KG1 (cell line): ENCODE data around the gene ETV6.

ENCODE experiments used
- DNase-seq: peaks from one replicate; lab custom pipeline; 2025; lab: John Stamatoyannopoulos, UW

ETV6 gene

GRCh38 chr12:11718768-11719253, 69.3 kb downstream of the ETV6 start:
- DNase-seq = no peak

DNA sequence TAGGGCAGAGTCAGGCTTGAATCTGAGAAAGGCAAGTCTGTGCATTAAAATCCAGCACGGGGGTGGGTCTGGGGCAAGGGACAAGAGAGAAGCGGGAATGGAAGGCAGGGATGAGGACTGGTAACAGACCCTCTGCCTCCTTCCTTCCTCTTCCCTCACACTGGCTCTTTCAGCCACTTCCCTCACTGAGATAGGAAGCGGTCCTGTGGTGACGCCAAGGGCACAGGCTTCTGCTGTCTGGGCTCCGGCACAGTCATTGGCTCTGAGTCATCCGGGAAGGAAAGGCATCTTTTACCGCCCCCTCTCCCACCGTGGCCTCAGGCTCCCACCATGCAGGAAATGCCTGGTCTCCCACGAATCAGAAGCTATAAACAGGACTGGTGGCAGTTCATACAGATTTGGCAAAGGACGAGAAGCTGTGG, 70.2 kb downstream of the ETV6 start:
- no peak for DNase-seq

DNA sequence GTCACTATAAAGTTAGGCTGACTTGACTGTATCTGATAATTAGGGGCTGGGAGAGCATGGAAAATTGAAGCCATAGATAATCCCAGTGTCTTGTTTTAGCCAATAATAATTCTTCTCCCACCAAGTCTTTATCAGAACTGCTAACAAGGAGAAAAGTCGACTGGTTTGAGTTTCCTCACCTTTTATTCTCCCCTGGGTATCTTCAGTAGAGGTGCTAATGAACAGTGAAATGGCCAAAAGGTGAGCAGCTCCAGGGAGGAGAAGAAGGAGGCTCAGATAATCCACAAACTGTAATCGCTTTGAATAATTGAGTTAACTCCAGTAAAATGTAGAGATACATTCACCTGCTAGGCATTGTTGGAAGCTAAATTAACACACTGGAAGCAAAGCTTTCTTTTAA, 72.6 kb downstream of the ETV6 start:
- no peak for DNase-seq

DNA sequence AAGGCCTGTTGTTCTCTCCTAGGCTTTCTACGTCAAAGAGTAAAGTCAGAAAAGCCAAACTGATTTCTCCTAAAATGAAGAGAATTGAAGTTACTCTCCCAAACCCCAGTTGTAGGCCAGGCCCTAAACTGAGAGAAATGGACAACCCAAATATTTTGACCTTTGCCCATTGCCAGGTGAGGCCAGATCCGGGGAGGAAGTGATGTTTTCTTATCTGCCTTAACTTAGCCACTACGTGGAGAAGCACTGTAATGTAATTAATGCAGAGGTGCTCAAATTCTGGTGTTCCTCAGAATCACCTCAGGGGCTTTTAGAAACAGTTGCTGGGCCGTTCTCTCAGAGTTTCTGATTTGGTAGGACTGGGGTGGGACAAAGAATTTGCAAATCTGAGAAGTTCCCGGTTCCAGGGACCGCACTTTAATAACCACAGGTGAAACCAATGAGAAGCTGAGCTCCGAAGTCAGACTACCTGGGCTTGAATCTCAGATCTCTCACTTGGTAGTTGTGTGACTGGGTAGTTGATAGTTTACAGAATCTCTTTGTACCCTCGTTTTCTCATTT, 73.2 kb downstream of the ETV6 start:
- DNase-seq = no peak

DNA sequence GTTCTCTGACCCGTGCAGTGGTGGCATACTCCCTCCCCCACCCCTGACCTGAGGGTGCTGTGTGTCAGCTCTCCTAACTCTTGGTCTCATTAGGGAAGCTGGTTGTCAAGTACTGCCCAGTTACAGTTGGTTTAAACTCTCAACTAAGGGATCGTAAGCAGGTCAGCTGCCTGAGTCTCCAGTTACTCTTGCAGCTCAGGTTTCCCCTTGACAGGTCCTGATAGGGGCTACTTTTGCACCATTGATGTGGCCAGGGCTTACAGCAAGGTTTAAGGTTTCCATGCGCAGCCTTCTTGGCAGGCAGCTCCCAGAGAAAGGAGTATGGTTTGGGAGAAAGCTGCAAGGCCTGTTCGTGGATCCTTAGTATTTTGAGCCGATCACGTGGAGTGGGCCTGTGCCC, 74.5 kb downstream of the ETV6 start:
- DNase-seq = no peak

- no peak for DNase-seq
Measured at GRCh38 chr12:11724888-11725311, 75.4 kb downstream of the ETV6 start.

- no peak for DNase-seq
Measured at GRCh38 chr12:11725686-11726085, 76.2 kb downstream of the ETV6 start.

GRCh38 chr12:11726659-11727058, 77.2 kb downstream of the ETV6 start:
- no peak for DNase-seq

- DNase-seq = no peak
Measured at GRCh38 chr12:11727133-11727664, 77.7 kb downstream of the ETV6 start.

DNA sequence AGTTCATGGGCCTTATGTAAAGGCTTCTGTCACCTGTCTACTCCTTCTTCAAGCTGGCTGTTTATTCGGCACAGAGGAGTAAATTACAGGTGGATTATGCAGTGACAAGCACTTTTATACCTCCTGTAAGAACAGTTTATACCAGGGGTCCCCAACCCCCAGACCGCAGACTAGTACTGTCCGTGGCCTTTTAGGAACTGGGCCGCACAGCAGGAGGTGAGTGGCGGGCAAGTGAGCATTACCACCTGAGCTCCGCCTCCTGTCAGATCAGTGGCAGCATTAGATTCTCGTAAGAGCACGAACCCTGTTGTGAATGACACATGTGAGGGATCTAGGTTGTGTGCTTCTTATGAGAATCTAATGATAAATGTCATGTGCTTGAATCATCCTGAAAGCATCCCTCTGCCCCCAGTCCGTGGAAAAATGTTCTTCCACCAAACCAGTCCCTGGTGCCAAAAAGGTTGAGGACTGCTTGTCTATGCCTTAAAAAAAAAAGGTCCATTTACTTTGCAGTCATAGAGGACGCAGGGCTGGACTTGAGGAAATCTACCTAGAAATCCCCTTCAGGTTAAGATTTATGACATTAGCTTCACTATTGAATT, 78.8 kb downstream of the ETV6 start:
- no peak for DNase-seq

- no peak for DNase-seq
Measured at GRCh38 chr12:11729008-11729407, 79.5 kb downstream of the ETV6 start.

GRCh38 chr12:11729439-11730150, 80.1 kb downstream of the ETV6 start:
- no peak for DNase-seq

DNA sequence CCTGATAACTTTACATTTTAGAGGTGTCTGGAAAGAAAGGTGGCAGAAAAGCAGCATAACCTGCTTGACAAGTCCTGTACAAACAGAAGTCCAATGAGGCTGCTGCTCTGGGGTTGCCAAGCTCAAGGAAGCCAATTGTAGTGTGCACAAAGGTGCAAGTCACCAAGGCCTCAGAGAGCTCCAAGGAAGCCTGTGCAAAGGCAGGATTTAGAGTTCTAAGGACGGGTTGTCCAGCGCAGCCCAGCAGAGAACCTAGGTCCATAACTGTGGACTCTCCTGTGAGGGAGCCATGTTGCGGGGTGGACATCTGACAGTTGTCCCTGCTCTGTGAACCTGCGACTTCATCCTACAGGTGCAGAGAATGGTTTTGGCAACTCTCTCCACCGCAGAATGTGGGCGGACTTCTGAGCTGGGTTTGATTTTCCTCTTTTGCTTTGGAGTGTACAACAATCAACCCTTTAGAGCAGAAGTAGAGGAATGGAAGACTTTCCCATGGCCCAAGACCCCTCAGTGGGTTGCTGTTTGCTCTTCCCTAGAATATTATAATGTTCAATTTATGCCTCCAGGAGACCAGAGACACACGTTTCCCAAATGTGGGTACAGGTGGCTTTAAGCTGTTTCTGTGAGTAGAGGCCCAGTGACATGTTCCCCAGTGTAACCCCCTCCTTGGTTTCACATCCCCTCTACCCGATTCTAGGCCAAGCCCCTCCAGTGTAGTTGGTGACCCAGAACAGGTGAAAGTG, 81.0 kb downstream of the ETV6 start:
- no peak for DNase-seq

DNA sequence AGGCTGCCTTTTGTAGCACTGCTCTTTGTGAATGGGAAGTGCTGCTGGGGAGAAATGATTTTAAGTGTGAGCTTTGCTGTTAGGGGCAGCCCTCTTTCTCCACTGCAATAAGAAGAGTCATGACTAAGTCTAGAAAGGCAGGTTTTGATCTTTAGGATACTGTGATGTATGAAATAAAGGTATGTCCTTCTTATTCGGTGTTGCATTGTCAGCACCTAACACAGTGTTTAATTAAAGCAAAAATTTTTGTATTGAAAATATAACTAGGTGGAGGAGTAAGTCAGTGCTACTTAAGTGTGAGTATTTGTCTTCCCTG, 81.5 kb downstream of the ETV6 start:
- DNase-seq = no peak

DNA sequence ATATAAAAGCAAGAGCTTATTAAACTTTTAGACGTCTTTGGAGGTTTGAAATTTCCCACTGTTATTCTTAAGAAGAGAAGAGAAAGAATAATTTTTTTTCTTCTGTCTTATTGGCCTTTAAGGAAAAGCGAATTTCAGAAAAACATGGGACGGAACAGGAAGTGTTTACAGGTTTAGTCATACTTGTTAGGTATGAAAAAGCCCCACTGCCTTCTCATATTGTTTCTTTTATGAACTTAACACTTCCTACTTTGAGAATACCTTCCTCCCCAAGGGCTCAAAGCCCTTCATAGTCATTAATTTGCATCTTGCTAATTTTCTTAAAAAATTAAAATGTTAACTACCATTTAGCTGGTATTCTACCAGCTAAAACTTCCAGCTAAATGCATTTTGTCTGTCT, 82.0 kb downstream of the ETV6 start:
- no peak for DNase-seq

DNA sequence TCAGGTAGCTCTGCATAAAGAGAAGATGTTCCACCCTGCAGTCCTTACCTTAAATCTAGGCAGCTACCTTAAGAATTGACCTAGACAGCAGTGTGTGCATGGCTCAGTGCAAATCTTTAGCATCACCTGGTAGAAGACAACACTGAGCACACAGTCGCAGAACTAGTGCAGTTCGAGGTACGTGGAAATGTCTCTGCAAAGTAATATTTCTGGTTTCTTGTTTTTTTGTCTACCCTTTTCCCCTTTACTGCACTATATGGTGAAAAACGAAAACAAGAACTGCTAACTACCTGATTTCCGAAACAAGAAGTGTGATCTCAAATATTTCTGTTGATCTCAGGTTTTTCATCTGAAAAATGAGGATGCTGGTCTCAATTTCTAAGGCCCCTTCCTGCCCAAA, 82.5 kb downstream of the ETV6 start:
- no peak for DNase-seq

- no peak for DNase-seq
Measured at GRCh38 chr12:11732715-11733114, 83.2 kb downstream of the ETV6 start.

DNA sequence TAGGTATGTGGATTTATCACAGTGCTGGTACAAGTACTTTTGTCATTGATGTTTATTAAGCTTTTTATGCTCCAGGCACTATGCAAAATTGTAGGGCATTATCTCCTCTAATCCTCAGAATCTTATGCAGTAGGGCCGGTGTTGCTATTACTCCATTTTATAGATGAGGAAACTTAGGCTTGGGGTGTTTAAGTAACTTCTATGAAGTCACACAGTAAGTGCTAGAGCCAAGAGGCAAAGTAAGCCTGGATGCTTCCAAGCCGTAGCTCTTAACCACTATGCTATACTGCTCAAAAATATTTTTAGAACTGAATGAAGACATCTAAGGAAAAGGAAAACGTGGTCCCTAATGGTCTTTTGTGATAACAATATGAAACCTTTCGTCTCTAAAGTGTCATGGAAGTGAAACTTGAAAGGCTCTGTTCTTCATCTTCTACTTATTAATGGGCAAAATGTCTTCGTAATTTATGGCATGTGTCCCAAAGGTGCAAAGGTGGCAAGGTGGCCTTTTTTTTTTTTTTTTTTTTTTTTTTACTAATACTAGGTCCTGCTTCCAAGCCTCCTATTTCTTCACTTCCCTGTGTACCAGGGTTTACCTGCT, 85.2 kb downstream of the ETV6 start:
- DNase-seq = no peak

- no peak for DNase-seq
Measured at GRCh38 chr12:11738450-11738849, 89.0 kb downstream of the ETV6 start.

DNA sequence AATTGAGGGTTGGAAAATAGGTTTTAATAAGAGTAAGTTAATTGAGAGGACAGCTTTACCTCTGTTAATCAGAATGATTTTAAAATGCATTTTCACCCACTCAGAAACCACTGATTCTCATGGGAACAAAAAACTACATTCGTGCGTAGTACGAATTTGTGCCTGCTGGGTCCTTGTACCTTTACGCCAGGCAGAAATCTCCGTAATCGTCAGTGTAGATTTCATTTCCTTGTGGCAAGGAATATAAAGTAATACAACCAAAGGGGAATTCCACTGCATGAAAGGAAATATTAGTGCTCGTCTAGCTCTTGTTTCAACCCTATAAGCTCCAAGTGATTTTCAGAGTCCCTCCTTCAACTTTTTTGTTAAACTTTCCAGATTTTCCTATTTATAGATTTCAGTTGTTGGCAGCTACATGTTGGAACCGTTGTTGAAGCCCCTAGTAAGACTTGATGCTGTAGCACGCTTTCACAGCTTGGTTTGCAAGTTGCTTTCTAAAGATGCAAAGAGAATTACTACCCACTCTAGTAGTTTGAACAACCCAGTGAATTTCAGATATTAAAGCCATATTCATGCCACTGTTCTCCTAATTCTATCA, 90.6 kb downstream of the ETV6 start:
- no peak for DNase-seq

- DNase-seq = no peak
Measured at GRCh38 chr12:11741434-11742092, 92.1 kb downstream of the ETV6 start.
